K562 (cell line): Measurements from ENCODE around the gene FAM234B. TPM values are rescaled to one million over a fixed set of nuclear protein-coding genes. Genes with fewer than 3 reads are reported as not detected.

Experiments
- ATAC-seq: fragments of 200-7000 bp; cut with Tn5 transposase; 3 replicates; pipeline ENCODE4 v1.9.1; 2020; ENCODE audit warnings: moderate library complexity
- BruUV-seq: library from RNA; stranded (reverse); fragments of 400-500 nt; replicated peaks from 2 replicates; lab custom pipeline; 2021; lab: Mats Ljungman, UMichigan
- CTCF ChIA-PET: fragments of 300-600 bp; formaldehyde crosslinking; extraction: SDS; loops from one replicate; lab custom pipeline; 2021; ENCODE audit warnings: low intra/inter-chr PET ratio; lab: Yijun Ruan, JAX
- POLR2A ChIA-PET: fragments of 300-600, 350-650 bp; sonication (Branson Sonifier 250); formaldehyde crosslinking; extraction: SDS; loops from one replicate; lab custom pipeline; 2021; ENCODE audit warnings: antibody characterized with exemption, inconsistent platforms; lab: Yijun Ruan, JAX
- DNase-seq, 4 experiments: peaks; one replicate each; pipeline versions ENCODE4 v3.0.0 to v3.0.0-alpha.2; 2011 to 2018; ENCODE audit warnings: low spot score in 3 of 4, mixed read lengths in 3 of 4; ENCODE audit errors: extremely low read depth in 1 of 4
- FAIRE-seq: peaks from 2 replicates; lab custom pipeline; 2011; peaks lifted over from hg19 to GRCh38; lab: Jason Lieb, UNC
- H2AFZ ChIP-seq: 2 replicates; pipeline ENCODE4 v1.6.0; 2011; ENCODE audit warnings: low read depth, low read length, control low read depth, inconsistent platforms
- H3K27ac ChIP-seq: fragments of 200-600 bp; 3 replicates; pipeline ENCODE4 v1.8.0; 2011; ENCODE audit warnings: low read depth, mild to moderate bottlenecking, control low read depth, inconsistent platforms, low read length, moderate library complexity, mixed read lengths; ENCODE audit errors: extremely low read depth
- H3K27me3 ChIP-seq, 2 experiments: fragments of 300-600 bp in 1 of 2; 2 replicates in 1 of 2; 3 replicates in 1 of 2; pipeline versions ENCODE4 v1.6.0 to v1.8.0; 2011; ENCODE audit warnings: inconsistent platforms in 2 of 2, low read length in 2 of 2, mild to moderate bottlenecking in 1 of 2, mixed read lengths in 1 of 2, moderate library complexity in 1 of 2; ENCODE audit not compliant: control insufficient read depth in 2 of 2, insufficient read depth in 2 of 2
- H3K36me3 ChIP-seq: fragments of 300-600 bp; 3 replicates; pipeline ENCODE4 v1.8.0; 2011; ENCODE audit warnings: mild to moderate bottlenecking, low read length, inconsistent platforms; ENCODE audit not compliant: control insufficient read depth, insufficient read depth
- H3K4me1 ChIP-seq, 2 experiments: fragments of 200-600 bp in 1 of 2; replicated peaks in 1 of 2; 2 replicates in 1 of 2; 3 replicates in 1 of 2; pipeline versions ENCODE4 v1.5.1 to v1.8.0; 2011; ENCODE audit warnings: inconsistent platforms in 2 of 2, low read length in 2 of 2, mild to moderate bottlenecking in 1 of 2, mixed read lengths in 1 of 2, moderate library complexity in 1 of 2; ENCODE audit not compliant: control insufficient read depth in 2 of 2, insufficient read depth in 2 of 2
- H3K4me2 ChIP-seq: 2 replicates; pipeline ENCODE4 v1.6.1; 2011; ENCODE audit warnings: low read length, control low read depth, inconsistent platforms, mixed read lengths; ENCODE audit not compliant: insufficient read depth
- H3K4me3 ChIP-seq: fragments of 200-600 bp; sonication (generic), shearing (Covaris generic); 2 replicates; pipeline ENCODE4 v1.5.1; 2016; ENCODE audit warnings: control low read depth, inconsistent platforms
- H3K79me2 ChIP-seq: fragments of 200-600 bp; 3 replicates; pipeline ENCODE4 v1.8.0; 2011; ENCODE audit warnings: low read length, inconsistent platforms; ENCODE audit not compliant: control insufficient read depth, insufficient read depth
- H3K9ac ChIP-seq, 2 experiments: 2 replicates each; pipeline versions ENCODE4 v1.6.0 to v1.6.1; 2011; ENCODE audit warnings: low read depth in 2 of 2, low read length in 2 of 2, control low read depth in 1 of 2, inconsistent platforms in 1 of 2, mild to moderate bottlenecking in 1 of 2, mixed read lengths in 1 of 2; ENCODE audit not compliant: insufficient read depth in 1 of 2
- H3K9me1 ChIP-seq: one replicate; pipeline ENCODE4 v1.6.0; 2011; ENCODE audit warnings: inconsistent platforms, mild to moderate bottlenecking, low read length, moderate library complexity; ENCODE audit not compliant: control insufficient read depth, insufficient read depth
- H3K9me3 ChIP-seq: replicated peaks from 2 replicates; pipeline ENCODE4 v1.5.1; 2011; ENCODE audit warnings: low read depth, low read length, inconsistent platforms; ENCODE audit not compliant: control insufficient read depth, insufficient read depth
- H4K20me1 ChIP-seq: replicated peaks from 2 replicates; pipeline ENCODE4 v1.6.1; 2011; ENCODE audit warnings: low read length, inconsistent platforms, mixed read lengths; ENCODE audit not compliant: control insufficient read depth, insufficient read depth
- CHD4 ChIP-seq: fragments of 200-600 bp; sonication (generic); IDR thresholded peaks from 3 replicates; pipeline ENCODE4 v1.6.1; 2012; ENCODE audit warnings: low read depth, mild to moderate bottlenecking, mixed read lengths, low read length, inconsistent platforms; ENCODE audit not compliant: insufficient read depth, insufficient replicate concordance, poor library complexity, severe bottlenecking
- HNRNPH1 ChIP-seq: fragments of 200-400 bp; formaldehyde crosslinking; optimal IDR thresholded peaks from 2 replicates; pipeline ENCODE3; 2017; ENCODE audit warnings: low read depth, mild to moderate bottlenecking, low read length, moderate library complexity
- SMAD1 ChIP-seq: fragments of 150-350 bp; IDR thresholded peaks from 2 replicates; pipeline ENCODE4 v1.6.1; 2014; ENCODE audit warnings: low read length, low read depth; ENCODE audit not compliant: partially characterized antibody
- SMAD3 ChIP-seq: fragments of 450-650 bp; formaldehyde crosslinking; conservative IDR thresholded peaks from 2 replicates; pipeline ENCODE4 v1.4.0; 2020; ENCODE audit warnings: mild to moderate bottlenecking
- SREBF2 ChIP-seq: sonication (generic); formaldehyde crosslinking; IDR thresholded peaks from 2 replicates; pipeline ENCODE4 v1.4.0; 2020; ENCODE audit warnings: mild to moderate bottlenecking, missing genetic modification reagents
- WHSC1 ChIP-seq: IDR thresholded peaks from one replicate; pipeline ENCODE4 v1.6.1; 2012; ENCODE audit warnings: low read length, control low read depth, inconsistent platforms
- ZNF133 ChIP-seq: fragments of 250-450 bp; sonication (Bioruptor Pico); IDR thresholded peaks from 2 replicates; pipeline ENCODE4 v1.4.0; 2020; ENCODE audit warnings: mild to moderate bottlenecking
- ZNF146 ChIP-seq: IDR thresholded peaks from one replicate; pipeline ENCODE4 v1.6.1; 2018; ENCODE audit warnings: missing compliant biosample characterization; ENCODE audit not compliant: unreplicated experiment
- ZNF175 ChIP-seq: fragments of 200-800 bp; sonication (Bioruptor generic); IDR thresholded peaks from 2 replicates; pipeline ENCODE4 v1.6.1; 2016; ENCODE audit warnings: low read depth, mild to moderate bottlenecking, missing genetic modification characterization, missing compliant biosample characterization
- ZNF217 ChIP-seq: sonication (generic); formaldehyde crosslinking; IDR thresholded peaks from 2 replicates; pipeline ENCODE4 v1.8.0; 2022; ENCODE audit warnings: mild to moderate bottlenecking, missing genetic modification reagents
- ZNF780A ChIP-seq: fragments of 250-450 bp; sonication (Bioruptor Pico); IDR thresholded peaks from 2 replicates; pipeline ENCODE4 v1.5.0; 2021; ENCODE audit warnings: mild to moderate bottlenecking
- WGBS: fragments of 100-300 bp; shearing (Covaris generic); methylation state at CpG from one replicate; pipeline ENCODE4 v1.1.6; 2016; ENCODE audit warnings: low coverage, mixed read lengths; ENCODE audit not compliant: insufficient coverage; ENCODE audit errors: missing lambda C conversion rate; 5-methylcytosine and 5-hydroxymethylcytosine counted together
- in situ Hi-C: fragments of 300-500 bp; cut with MboI; formaldehyde crosslinking; loops from 4 replicates; pipeline ENCODE4 v1.15.0; 2018; ENCODE audit warnings: inconsistent platforms, mixed read lengths
- intact Hi-C: fragments of 100-400 bp; cut with micrococcal nuclease; formaldehyde crosslinking; loops from 2 replicates; pipeline ENCODE4 v1.14.2; 2022
- polyA plus RNA-seq, 8 experiments: library from polyadenylated mRNA; depleted of rRNA in 4 of 8; stranded (reverse) in 5 of 8; unstranded in 3 of 8; fragments of >200 nt; fragmentation: Nextera tagmentation in 2 of 8; fragmentation: Illumina TruSeq in 1 of 8; extraction: Ambion mirVana in 2 of 8; extraction: Trizol in 1 of 8; gene quantifications; 2 replicates each; pipeline versions ENCODE4 v1.2.1 to v1.2.3, GENCODE V29; 2011 to 2014; ENCODE audit warnings: inconsistent platforms in 1 of 8, missing spikeins in 1 of 8
- total RNA-seq, 7 experiments: library from RNA; depleted of rRNA in 6 of 7; stranded (reverse); fragments of >200 nt in 6 of 7; fragmentation: Illumina TruSeq in 2 of 7; extraction: Trizol in 2 of 7; gene quantifications; 2 replicates each; pipeline versions ENCODE4 v1.2.1 to v1.2.3, GENCODE V29; 2011 to 2021; ENCODE audit warnings: low replicate concordance in 1 of 7
- TF ChIP-seq, protein P1 (sequence below): fragments of 250-450 bp; sonication (Bioruptor Pico); IDR thresholded peaks from 2 replicates; pipeline ENCODE4 v1.9.0; 2021; ENCODE audit warnings: mild to moderate bottlenecking
- TF ChIP-seq, protein P2 (sequence below): sonication (generic); formaldehyde crosslinking; IDR thresholded peaks from 2 replicates; pipeline ENCODE4 v1.8.0; 2022; ENCODE audit warnings: missing genetic modification reagents, mild to moderate bottlenecking, borderline replicate concordance
- TF ChIP-seq, protein P3 (sequence below): sonication (generic); formaldehyde crosslinking; IDR thresholded peaks from 2 replicates; pipeline ENCODE4 v1.8.1; 2023; ENCODE audit warnings: mild to moderate bottlenecking, missing genetic modification reagents

The FAM234B gene
- total and polyA plus RNA-seq, 9 of the 15 experiments (the other 6 are each of a cell fraction or from before 2014, with no cell fraction given), result 1.00 to 4.3 (median 2.0) TPM

DNA sequence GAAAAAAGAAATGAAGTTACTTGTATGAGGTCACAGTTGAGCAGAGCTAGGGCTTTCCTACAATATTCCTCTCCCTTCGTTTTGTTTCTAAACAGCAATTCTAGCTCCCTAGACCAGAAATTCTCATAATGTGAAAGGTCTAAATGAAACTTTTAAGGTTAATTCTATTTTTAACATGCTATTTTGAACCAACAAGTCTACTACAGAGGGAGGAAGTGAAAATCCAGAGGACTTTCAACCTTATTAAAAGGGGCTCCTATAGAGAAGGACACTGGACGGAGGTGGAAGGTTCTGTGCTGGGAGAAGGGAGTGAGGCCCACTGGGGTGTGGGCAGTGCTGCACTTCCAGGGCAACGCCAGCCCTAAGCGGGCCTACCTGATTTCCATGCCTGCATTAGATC, 45.9 kb downstream of the FAM234B start:
- 2% methylated on average over 4 of the region's 4 CpGs for WGBS
- CTCF ChIA-PET, result no interaction called here

DNA sequence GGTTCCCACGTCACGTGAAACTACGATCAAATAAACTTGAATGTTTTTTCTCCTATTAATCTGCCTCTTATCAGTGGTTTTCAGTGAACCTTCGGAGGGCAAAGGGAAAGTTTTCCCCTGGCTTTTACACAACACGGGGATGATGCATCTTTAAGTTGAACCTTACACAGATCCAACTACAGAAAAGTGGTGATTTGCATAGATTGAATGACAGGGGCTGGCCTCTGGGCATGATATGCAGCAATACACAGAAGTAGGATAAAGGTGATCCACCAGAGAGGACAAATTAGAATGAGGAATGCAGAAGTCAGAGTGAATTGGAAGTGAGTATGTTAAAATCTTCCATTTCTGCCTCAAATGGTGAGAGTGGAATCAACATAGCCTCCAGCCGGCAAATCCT, 47.7 kb downstream of the FAM234B start:
- no peak for DNase-seq
- intact Hi-C loops (loop anchor here (10.0 kb wide), 1 partner anchor 177 kb away; no protein-coding TSS in a partner anchor), in situ Hi-C loops (no loop called here)
- ChIA-PET POLR2A (no interaction called here), CTCF (no interaction called here)
- H2AFZ ChIP-seq, result no peak overlapping the region
- no TSS peak for BruUV-seq
- H3K9me3 ChIP-seq, result no peaks in the 10 kb centered on the region
- no peaks in the 10 kb centered on the region for H4K20me1 ChIP-seq
- H3K27me3 ChIP-seq, result peaks cover 8 to 57% of the 10 kb centered on the region in 2 experiments; a peak in 3 of 5 replicates
- no peak overlapping the region for H3K4me3 ChIP-seq
- no peaks in the 10 kb centered on the region; a peak in 1 of 5 replicates for H3K4me1 ChIP-seq
- H3K9ac ChIP-seq, result no peak overlapping the region
- no peak overlapping the region for H3K4me2 ChIP-seq
- no peaks in the 10 kb centered on the region for H3K79me2 ChIP-seq
- ATAC-seq, result no peak
- no peak for FAIRE-seq
- H3K9me1 ChIP-seq, result no peaks in the 10 kb centered on the region
- no peak overlapping the region for H3K27ac ChIP-seq
- WGBS, result 3% methylated on average over 6 of the region's 6 CpGs
- H3K36me3 ChIP-seq, result no peaks in the 10 kb centered on the region
- no peak for TF ChIP-seq ZNF780A (CRISPR knock-in tag)
- TF ChIP-seq, protein P1, sequence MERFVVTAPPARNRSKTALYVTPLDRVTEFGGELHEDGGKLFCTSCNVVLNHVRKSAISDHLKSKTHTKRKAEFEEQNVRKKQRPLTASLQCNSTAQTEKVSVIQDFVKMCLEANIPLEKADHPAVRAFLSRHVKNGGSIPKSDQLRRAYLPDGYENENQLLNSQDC (CRISPR knock-in tag), result no peak
- no peak for TF ChIP-seq CHD4
- no peak for TF ChIP-seq HNRNPH1
- TF ChIP-seq SREBF2 (CRISPR knock-in tag), result no peak
- TF ChIP-seq, protein P2, sequence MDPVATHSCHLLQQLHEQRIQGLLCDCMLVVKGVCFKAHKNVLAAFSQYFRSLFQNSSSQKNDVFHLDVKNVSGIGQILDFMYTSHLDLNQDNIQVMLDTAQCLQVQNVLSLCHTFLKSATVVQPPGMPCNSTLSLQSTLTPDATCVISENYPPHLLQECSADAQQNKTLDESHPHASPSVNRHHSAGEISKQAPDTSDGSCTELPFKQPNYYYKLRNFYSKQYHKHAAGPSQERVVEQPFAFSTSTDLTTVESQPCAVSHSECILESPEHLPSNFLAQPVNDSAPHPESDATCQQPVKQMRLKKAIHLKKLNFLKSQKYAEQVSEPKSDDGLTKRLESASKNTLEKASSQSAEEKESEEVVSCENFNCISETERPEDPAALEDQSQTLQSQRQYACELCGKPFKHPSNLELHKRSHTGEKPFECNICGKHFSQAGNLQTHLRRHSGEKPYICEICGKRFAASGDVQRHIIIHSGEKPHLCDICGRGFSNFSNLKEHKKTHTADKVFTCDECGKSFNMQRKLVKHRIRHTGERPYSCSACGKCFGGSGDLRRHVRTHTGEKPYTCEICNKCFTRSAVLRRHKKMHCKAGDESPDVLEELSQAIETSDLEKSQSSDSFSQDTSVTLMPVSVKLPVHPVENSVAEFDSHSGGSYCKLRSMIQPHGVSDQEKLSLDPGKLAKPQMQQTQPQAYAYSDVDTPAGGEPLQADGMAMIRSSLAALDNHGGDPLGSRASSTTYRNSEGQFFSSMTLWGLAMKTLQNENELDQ (CRISPR knock-in tag), result no peak
- TF ChIP-seq, protein P3, sequence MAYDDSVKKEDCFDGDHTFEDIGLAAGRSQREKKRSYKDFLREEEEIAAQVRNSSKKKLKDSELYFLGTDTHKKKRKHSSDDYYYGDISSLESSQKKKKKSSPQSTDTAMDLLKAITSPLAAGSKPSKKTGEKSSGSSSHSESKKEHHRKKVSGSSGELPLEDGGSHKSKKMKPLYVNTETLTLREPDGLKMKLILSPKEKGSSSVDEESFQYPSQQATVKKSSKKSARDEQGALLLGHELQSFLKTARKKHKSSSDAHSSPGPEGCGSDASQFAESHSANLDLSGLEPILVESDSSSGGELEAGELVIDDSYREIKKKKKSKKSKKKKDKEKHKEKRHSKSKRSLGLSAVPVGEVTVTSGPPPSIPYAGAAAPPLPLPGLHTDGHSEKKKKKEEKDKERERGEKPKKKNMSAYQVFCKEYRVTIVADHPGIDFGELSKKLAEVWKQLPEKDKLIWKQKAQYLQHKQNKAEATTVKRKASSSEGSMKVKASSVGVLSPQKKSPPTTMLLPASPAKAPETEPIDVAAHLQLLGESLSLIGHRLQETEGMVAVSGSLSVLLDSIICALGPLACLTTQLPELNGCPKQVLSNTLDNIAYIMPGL, result no peak
- TF ChIP-seq WHSC1, result no peak
- no peak for TF ChIP-seq ZNF217 (CRISPR knock-in tag)
- no peak for TF ChIP-seq ZNF175

More for the DNA sequence above, 45.9 kb downstream of the FAM234B start:
- DNase-seq (no peak), ATAC-seq (no peak), FAIRE-seq (no peak)
- H3K9ac ChIP-seq, result no peak overlapping the region
- intact Hi-C loops (loop anchor here (10.0 kb wide), 1 partner anchor 175 kb away; no protein-coding TSS in a partner anchor), in situ Hi-C loops (no loop called here)
- H4K20me1 ChIP-seq, result no peaks in the 10 kb centered on the region
- no peaks in the 10 kb centered on the region for H3K9me3 ChIP-seq
- H2AFZ ChIP-seq, result no peak overlapping the region
- no peaks in the 10 kb centered on the region for H3K9me1 ChIP-seq
- no peak overlapping the region for H3K4me2 ChIP-seq
- H3K27me3 ChIP-seq, result peaks cover 6 to 54% of the 10 kb centered on the region in 2 experiments; a peak in 3 of 5 replicates
- TF ChIP-seq SMAD1 (no peak), ZNF133 (CRISPR knock-in tag) (no peak), SMAD3 (CRISPR knock-in tag) (no peak), ZNF146 (CRISPR knock-in tag) (no peak)
- H3K36me3 ChIP-seq, result no peaks in the 10 kb centered on the region
- no peak overlapping the region for H3K4me3 ChIP-seq
- no peak overlapping the region for H3K27ac ChIP-seq
- POLR2A ChIA-PET, result no interaction called here
- no peaks in the 10 kb centered on the region; a peak in 1 of 5 replicates for H3K4me1 ChIP-seq
- BruUV-seq, result no TSS peak
- H3K79me2 ChIP-seq, result no peaks in the 10 kb centered on the region
